NCI-H510A treated with DMSO at 0.1 percent for 48 hours (cell line): ENCODE data around the gene RANGAP1.
"Not testable (repeated sequence)": the region's sequence is repeated elsewhere in the genome, so short reads cannot be mapped to it uniquely, and the experiment has no call there.

Experiments used
- DNase-seq: peaks from one replicate; lab custom pipeline; 2025; lab: John Stamatoyannopoulos, UW

Gene RANGAP1

GRCh38 chr22:41301085-41302020 is 15.4 kb upstream of the RANGAP1 start, which contains the start of gene ZC3H7B:
ZC3H7B (plus strand) TSS chr22:41301525; CDS start chr22:41320661, 19,136 bp downstream.
- peak; percentile 51 for DNase-seq

- no peak for DNase-seq
Measured at GRCh38 chr22:41300661-41301060, 14.7 kb upstream of the RANGAP1 start.

- DNase-seq = no peak
Measured at GRCh38 chr22:41296826-41297667, 11.1 kb upstream of the RANGAP1 start.

- DNase-seq = not testable (repeated sequence)
Measured at GRCh38 chr22:41294816-41295215, 8.8 kb upstream of the RANGAP1 start.

GRCh38 chr22:41290262-41291221 is 4.6 kb upstream of the RANGAP1 start:
- DNase-seq = no peak

GRCh38 chr22:41289671-41290070 is 3.7 kb upstream of the RANGAP1 start:
- DNase-seq = no peak

- DNase-seq = peak; percentile 58
Measured at GRCh38 chr22:41288245-41288946, 2.4 kb upstream of the RANGAP1 start.

GRCh38 chr22:41286639-41287091 is 678 bp upstream of the RANGAP1 start:
- no peak for DNase-seq

- DNase-seq = no peak
Measured at GRCh38 chr22:41285441-41285819, 557 bp downstream of the RANGAP1 start.

- DNase-seq = no peak
Measured at GRCh38 chr22:41284465-41284864, 1.5 kb downstream of the RANGAP1 start.

GRCh38 chr22:41280854-41281253 is 5.1 kb downstream of the RANGAP1 start:
- DNase-seq = no peak

GRCh38 chr22:41280065-41280464 is 5.9 kb downstream of the RANGAP1 start:
- DNase-seq = no peak

- no peak for DNase-seq
Measured at GRCh38 chr22:41274856-41275255, 11.1 kb downstream of the RANGAP1 start.

- DNase-seq = no peak
Measured at GRCh38 chr22:41273128-41273527, 12.9 kb downstream of the RANGAP1 start.

GRCh38 chr22:41271787-41272186 is 14.2 kb downstream of the RANGAP1 start:
- DNase-seq = no peak

- no peak for DNase-seq
Measured at GRCh38 chr22:41267958-41268357, 18.0 kb downstream of the RANGAP1 start.

- DNase-seq = no peak
Measured at GRCh38 chr22:41264408-41264941, 21.5 kb downstream of the RANGAP1 start.

- DNase-seq = no peak
Measured at GRCh38 chr22:41263704-41264103, 22.3 kb downstream of the RANGAP1 start.

GRCh38 chr22:41262250-41262765 is 23.7 kb downstream of the RANGAP1 start:
- no peak for DNase-seq

GRCh38 chr22:41261541-41262249 is 24.3 kb downstream of the RANGAP1 start:
- no peak for DNase-seq
